HL-60 (cell line): ENCODE measurements around the gene EBPL.

Source experiments
- DNase-seq, 2 experiments: peaks; one replicate each; pipeline ENCODE4 v3.0.0-alpha.2; 2010 to 2020; ENCODE audit warnings: low read depth in 1 of 2, low spot score in 1 of 2
- H3K27ac ChIP-seq: fragments of 250-450 bp; sonication (Bioruptor Pico); replicated peaks from 2 replicates; pipeline ENCODE4 v1.5.1; 2020; ENCODE audit warnings: mild to moderate bottlenecking, moderate library complexity
- H3K27me3 ChIP-seq: fragments of 250-450 bp; sonication (Bioruptor Pico); 2 replicates; pipeline ENCODE4 v1.5.1; 2021; ENCODE audit warnings: mild to moderate bottlenecking, moderate library complexity; ENCODE audit not compliant: insufficient read depth, poor library complexity, severe bottlenecking
- H3K4me3 ChIP-seq: replicated peaks from 2 replicates; pipeline ENCODE4 v1.5.1; 2011; ENCODE audit warnings: mild to moderate bottlenecking, control low read depth, low read length; ENCODE audit not compliant: insufficient read depth
- CTCF ChIP-seq: IDR thresholded peaks from one replicate; pipeline ENCODE4 v1.5.1; 2011; ENCODE audit warnings: low read length, control low read depth, inconsistent platforms; ENCODE audit not compliant: insufficient read depth
- GABPA ChIP-seq: IDR thresholded peaks from 2 replicates; pipeline ENCODE4 v1.6.1; 2012; ENCODE audit warnings: low read depth
- POLR2AphosphoS5 ChIP-seq: IDR thresholded peaks from 2 replicates; pipeline ENCODE4 v1.6.1; 2012; ENCODE audit warnings: low read depth
- REST ChIP-seq: IDR thresholded peaks from 2 replicates; pipeline ENCODE4 v1.6.1; 2012; ENCODE audit warnings: low read depth; ENCODE audit not compliant: insufficient replicate concordance
- SPI1 ChIP-seq: IDR thresholded peaks from 2 replicates; pipeline ENCODE4 v1.6.1; 2012; ENCODE audit warnings: low read depth, mild to moderate bottlenecking, borderline replicate concordance

The EBPL gene

GRCh38 chr13:49693191-49693733 lies 2.0 kb upstream of the EBPL start:
- Histone ChIP-seq H3K27ac (no peak overlapping the region), H3K4me3 (no peak overlapping the region), H3K27me3 (no peaks in the 10 kb centered on the region)
- no peak for TF ChIP-seq POLR2AphosphoS5
- no peak for TF ChIP-seq REST
- no peak for TF ChIP-seq GABPA
- TF ChIP-seq SPI1 = no peak
- no peak for TF ChIP-seq CTCF
- no peak for DNase-seq

GRCh38 chr13:49690133-49690994 lies 922 bp downstream of the EBPL start:
- no peak for TF ChIP-seq CTCF
- H3K27ac ChIP-seq = peak overlapping the region; percentile 73
- DNase-seq = peak; percentile 12 to 49

GRCh38 chr13:49683489-49683888 lies 7.8 kb downstream of the EBPL start:
- no peak for DNase-seq
- no peak overlapping the region for H3K4me3 ChIP-seq
- no peak overlapping the region for H3K27ac ChIP-seq
- no peaks in the 10 kb centered on the region for H3K27me3 ChIP-seq
- TF ChIP-seq GABPA (no peak), REST (no peak), POLR2AphosphoS5 (no peak), SPI1 (no peak), CTCF (no peak)

More at GRCh38 chr13:49690133-49690994, 922 bp downstream of the EBPL start:
- H3K27me3 ChIP-seq = no peaks in the 10 kb centered on the region
- peak overlapping the region; percentile 77 for H3K4me3 ChIP-seq
